Transverse colon (tissue), 4 donors: ENCODE results near the gene ZNF837. TPM values are rescaled to one million over a fixed set of nuclear protein-coding genes. Genes with fewer than 3 reads are reported as not detected.
"Not testable (repeated sequence)": the region's sequence is repeated elsewhere in the genome, so short reads cannot be mapped to it uniquely, and the experiment has no call there.

Experiments
- DNase-seq: peaks from one replicate; pipeline ENCODE4 v3.0.0-alpha.2; 2019
- H3K27ac ChIP-seq, 4 donors: fragments of 200-600 bp; sonication (generic); 2 replicates each; pipeline ENCODE4 v1.5.1; 2016 to 2018; ENCODE audit warnings: inconsistent platforms in 4 of 4
- H3K27me3 ChIP-seq: fragments of 200-600 bp; sonication (generic); 2 replicates; pipeline ENCODE4 v1.5.1; 2017; ENCODE audit warnings: inconsistent platforms
- H3K36me3 ChIP-seq, 4 donors: fragments of 200-600 bp; sonication (generic); 2 replicates each; pipeline ENCODE4 v1.5.1; 2017 to 2019; ENCODE audit warnings: inconsistent platforms in 4 of 4
- H3K4me1 ChIP-seq, 4 donors: fragments of 200-600 bp; sonication (generic); 2 replicates each; pipeline ENCODE4 v1.5.1; 2017 to 2020; ENCODE audit warnings: inconsistent platforms in 4 of 4
- H3K4me3 ChIP-seq, 4 donors: fragments of 200-600 bp; sonication (generic); 1 replicate in 1 of 4; 2 replicates in 3 of 4; pipeline versions ENCODE4 v1.5.1 to v1.6.1; 2017 to 2019; ENCODE audit warnings: inconsistent platforms in 4 of 4
- H3K9me3 ChIP-seq, 2 donors: fragments of 200-600 bp; sonication (generic); 2 replicates each; pipeline ENCODE4 v1.5.1; 2017 to 2019; ENCODE audit warnings: inconsistent platforms in 2 of 2
- CTCF ChIP-seq, 5 experiments: fragments of 200-600 bp in 3 of 5; fragments of 450-650 bp in 2 of 5; sonication (generic) in 3 of 5; IDR thresholded peaks; 1 replicate in 2 of 5; 2 replicates in 3 of 5; pipeline ENCODE4 v1.5.1; 2016 to 2017; ENCODE audit warnings: antibody characterized with exemption in 5 of 5, inconsistent platforms in 3 of 5, mild to moderate bottlenecking in 2 of 5, moderate library complexity in 1 of 5
- EP300 ChIP-seq: sonication (generic); formaldehyde crosslinking; IDR thresholded peaks from one replicate; pipeline ENCODE4 v1.6.1; 2017; ENCODE audit warnings: antibody characterized with exemption, low read depth
- POLR2A ChIP-seq: fragments of 450-650 bp; IDR thresholded peaks from one replicate; pipeline ENCODE4 v1.6.1; 2016; ENCODE audit warnings: antibody characterized with exemption, mild to moderate bottlenecking, moderate library complexity
- POLR2AphosphoS5 ChIP-seq, 3 donors: sonication (generic); formaldehyde crosslinking; IDR thresholded peaks; one replicate each; pipeline ENCODE4 v1.6.1; 2016; ENCODE audit warnings: antibody characterized with exemption in 3 of 3
- WGBS, 2 donors: methylation state at CpG; one replicate each; pipeline ENCODE4 v1.1.5; 2018; ENCODE audit warnings: low coverage in 1 of 2; 5-methylcytosine and 5-hydroxymethylcytosine counted together
- in situ Hi-C, 4 donors: fragments of 200-750 bp; cut with MboI; loops; one replicate each; pipeline versions ENCODE4 v1.15.0 to v1.15.1; 2017; ENCODE audit warnings: low sequenced_read_pairs in 3 of 4, low pct_ligation_motif_present in 1 of 4, low pct_unique_long_range_greater_than_20kb in 1 of 4
- intact Hi-C: fragments of 100-400 bp; cut with DNase I; formaldehyde crosslinking; loops from one replicate; pipeline ENCODE4 v1.15.1; 2023; ENCODE audit warnings: low total_unique reads
- total RNA-seq, 4 donors: library from RNA; depleted of rRNA; stranded (reverse); fragments of >200 nt; gene quantifications; one replicate each; pipeline ENCODE4 v1.1.0, GENCODE V29; 2016

The ZNF837 gene
- total RNA-seq, 4 donors from 2014 or later: 3.7 to 10.7 (median 6.1) TPM

- H3K4me3 ChIP-seq: no peak overlapping the region
- no peak for DNase-seq
- H3K4me1 ChIP-seq: peaks cover 9 to 21% (median 16%) of the 10 kb centered on the region in 4 donors
- no peak overlapping the region for H3K27ac ChIP-seq
- in situ Hi-C loops: no loop called here
- TF ChIP-seq POLR2A (no peak), CTCF (IDR thresholded peaks at IDR 0.05) (no peak), POLR2AphosphoS5 (IDR thresholded peaks at IDR 0.05) (no peak), EP300 (no peak)
- 93% methylated on average over 6 of the region's 6 CpGs; no CpG with 5 or more reads in 1 of the 2 donors for WGBS, 2 donors
- no peaks in the 10 kb centered on the region for H3K36me3 ChIP-seq
- H3K9me3 ChIP-seq: no peaks in the 10 kb centered on the region
- no peaks in the 10 kb centered on the region for H3K27me3 ChIP-seq
- intact Hi-C loops: no loop called here
These were observed 1.6 kb downstream of the ZNF837 start for GRCh38 chr19:58379246-58379645.

GRCh38 chr19:58376724-58377123, 4.1 kb downstream of the ZNF837 start:
- H3K4me1 ChIP-seq: peaks cover 9 to 14% (median 13%) of the 10 kb centered on the region in 4 donors
- 85 to 93% methylated on average over 3 to 7 of the region's 7 CpGs for WGBS, 2 donors
- intact Hi-C loops, H3K9me3 ChIP-seq, in situ Hi-C loops, H3K4me3 ChIP-seq, H3K27ac ChIP-seq, DNase-seq, H3K36me3 ChIP-seq, H3K27me3 ChIP-seq: not testable (repeated sequence)

DNA sequence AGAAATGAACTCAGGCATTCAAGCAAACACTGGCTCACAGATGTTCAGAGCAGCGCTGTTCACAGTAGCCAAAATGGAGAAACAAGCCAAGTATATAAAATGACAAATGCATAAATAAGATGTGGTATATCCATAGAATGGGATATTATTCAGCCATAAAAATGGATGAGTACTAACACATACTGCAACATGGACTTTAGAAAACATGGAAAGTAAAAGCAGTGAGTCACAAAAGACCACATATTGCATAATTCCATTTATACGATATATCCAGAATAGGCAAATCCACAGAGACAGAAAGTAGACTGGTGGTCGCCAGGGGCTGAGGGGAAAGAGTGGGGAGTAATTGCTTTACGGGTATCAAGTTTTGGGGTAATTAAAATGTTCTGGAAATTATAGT, 6.6 kb downstream of the ZNF837 start:
- WGBS, 2 donors: 82 to 90% methylated on average over 4 of the region's 4 CpGs
- no peak for DNase-seq
- intact Hi-C loops: no loop called here
- no peaks in the 10 kb centered on the region for H3K4me1 ChIP-seq
- no peaks in the 10 kb centered on the region for H3K36me3 ChIP-seq
- H3K27me3 ChIP-seq: no peaks in the 10 kb centered on the region
- TF ChIP-seq CTCF (IDR thresholded peaks at IDR 0.05) (no peak), POLR2A (no peak)
- H3K4me3 ChIP-seq: no peak overlapping the region
- in situ Hi-C loops: no loop called here
- H3K9me3 ChIP-seq: no peaks in the 10 kb centered on the region
- no peak overlapping the region for H3K27ac ChIP-seq

GRCh38 chr19:58372311-58373133, 8.3 kb downstream of the ZNF837 start:
- Histone ChIP-seq H3K9me3 (no peaks in the 10 kb centered on the region), H3K4me1 (no peaks in the 10 kb centered on the region), H3K36me3 (no peaks in the 10 kb centered on the region), H3K27me3 (no peaks in the 10 kb centered on the region), H3K4me3 (no peak overlapping the region), H3K27ac (no peak overlapping the region)
- intact Hi-C loops (no loop called here), in situ Hi-C loops (no loop called here)
- TF ChIP-seq POLR2A (no peak), EP300 (no peak), CTCF (IDR thresholded peaks at IDR 0.05) (no peak), POLR2AphosphoS5 (IDR thresholded peaks at IDR 0.05) (no peak)
- 81 to 87% methylated on average over 13 to 15 of the region's 15 CpGs for WGBS, 2 donors
- DNase-seq: no peak
